NB4 (cell line): ENCODE results near the gene EFCAB12.
"Not testable (repeated sequence)": the region's sequence is repeated elsewhere in the genome, so short reads cannot be mapped to it uniquely, and the experiment has no call there.

ENCODE experiments used
- CTCF ChIP-seq: IDR thresholded peaks from one replicate; pipeline ENCODE4 v1.5.1; 2012; ENCODE audit warnings: low read depth, low read length
- POLR2A ChIP-seq: IDR thresholded peaks from 2 replicates; pipeline ENCODE4 v1.6.1; 2011; ENCODE audit warnings: mild to moderate bottlenecking; ENCODE audit not compliant: insufficient read length; ENCODE audit errors: extremely low read depth

- not testable (repeated sequence) for TF ChIP-seq POLR2A, CTCF
Observed at GRCh38 chr3:129392106-129392887, 36.1 kb downstream of the EFCAB12 start.
